ENCODE measurements around the gene WDR35.

WDR35 gene

GRCh38 chr2:19900931-19901441 lies 88.9 kb downstream of the WDR35 start:
- no peak for TF ChIP-seq POLR2A (IDR thresholded peaks at IDR 0.05; ENCODE audit: low read length)
- no peak for TF ChIP-seq GATA1 (IDR thresholded peaks at IDR 0.05; ENCODE audit: low read depth, low read length)
- peak; percentile 67 to 82 for DNase-seq

GRCh38 chr2:19899985-19900930 lies 89.6 kb downstream of the WDR35 start:
- DNase-seq: peak; percentile 62 to 67

DNA sequence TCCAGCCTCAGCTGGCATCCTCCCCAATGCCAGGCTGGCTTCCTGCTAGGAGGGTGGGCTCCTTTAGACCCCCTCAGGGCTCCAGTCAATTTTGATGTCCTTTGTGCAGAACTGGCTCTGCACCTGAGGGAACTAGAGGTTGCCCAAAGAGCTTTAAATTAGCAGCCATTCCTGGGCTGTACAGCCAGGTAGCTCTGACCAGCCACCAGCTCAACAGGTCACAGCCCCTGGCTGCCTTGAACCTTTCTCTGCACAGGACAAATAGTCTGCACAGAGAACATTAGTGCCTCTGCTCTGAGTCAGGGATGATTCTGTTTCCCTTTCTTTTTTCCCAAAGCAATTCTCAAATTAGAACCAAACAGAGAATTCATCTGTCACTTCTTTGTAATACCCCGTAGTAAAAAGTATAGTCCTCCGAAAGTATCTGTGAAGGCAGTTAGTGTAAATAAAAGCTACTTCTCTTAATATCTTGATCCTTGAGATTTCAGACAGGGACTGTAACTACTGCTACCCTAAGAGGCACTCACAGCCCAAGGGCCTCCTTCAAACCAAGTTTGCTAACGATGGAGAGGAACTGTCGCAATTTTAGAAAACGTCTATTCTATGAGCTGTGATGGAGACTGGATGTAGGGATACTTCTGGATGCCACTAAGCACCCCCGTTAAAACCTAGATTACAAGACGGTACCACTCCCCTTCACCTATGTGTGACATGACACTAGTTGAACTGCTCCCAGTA lies 91.1 kb downstream of the WDR35 start:
- no peak for TF ChIP-seq POLR2A (IDR thresholded peaks at IDR 0.05; ENCODE audit: low read length)
- no peak for TF ChIP-seq GATA1 (IDR thresholded peaks at IDR 0.05; ENCODE audit: low read depth, low read length)
- DNase-seq: peak in 1 of 2 experiments; percentile 25

More at GRCh38 chr2:19899985-19900930, 89.6 kb downstream of the WDR35 start:
- TF ChIP-seq POLR2A (IDR thresholded peaks at IDR 0.05; ENCODE audit: low read length) (no peak), GATA1 (IDR thresholded peaks at IDR 0.05; ENCODE audit: low read depth, low read length) (no peak)

DNA sequence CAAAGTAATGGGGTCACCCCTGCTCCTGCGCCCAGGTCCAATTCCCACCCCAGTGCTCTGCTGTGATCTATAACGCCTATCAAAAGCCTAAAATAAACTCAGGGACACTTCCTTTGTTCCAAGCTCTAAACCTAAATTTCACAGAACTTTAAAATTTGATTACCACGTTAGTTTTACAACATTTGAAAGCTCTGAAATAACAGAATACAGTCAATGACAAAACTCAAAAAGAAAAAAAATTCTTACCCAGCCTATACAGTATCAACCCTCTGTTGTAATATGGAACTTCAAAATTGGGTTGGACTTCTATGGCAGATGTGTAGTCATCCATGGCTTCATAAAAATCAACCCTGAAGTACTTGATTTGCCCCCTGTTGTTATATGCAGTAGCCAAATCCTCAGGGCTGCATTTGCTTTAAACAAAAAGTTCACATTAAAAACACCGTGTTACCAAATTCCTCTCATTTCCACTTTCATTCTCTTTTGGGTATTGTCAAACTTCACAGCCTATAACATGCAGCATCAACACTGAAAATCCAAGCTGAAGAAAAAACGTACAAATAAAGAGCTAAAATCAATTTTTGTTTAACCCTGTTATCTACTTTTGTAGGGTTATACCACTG lies 92.2 kb downstream of the WDR35 start:
- TF ChIP-seq POLR2A (IDR thresholded peaks at IDR 0.05; ENCODE audit: low read length) (no peak), GATA1 (IDR thresholded peaks at IDR 0.05; ENCODE audit: low read depth, low read length) (no peak)

DNA sequence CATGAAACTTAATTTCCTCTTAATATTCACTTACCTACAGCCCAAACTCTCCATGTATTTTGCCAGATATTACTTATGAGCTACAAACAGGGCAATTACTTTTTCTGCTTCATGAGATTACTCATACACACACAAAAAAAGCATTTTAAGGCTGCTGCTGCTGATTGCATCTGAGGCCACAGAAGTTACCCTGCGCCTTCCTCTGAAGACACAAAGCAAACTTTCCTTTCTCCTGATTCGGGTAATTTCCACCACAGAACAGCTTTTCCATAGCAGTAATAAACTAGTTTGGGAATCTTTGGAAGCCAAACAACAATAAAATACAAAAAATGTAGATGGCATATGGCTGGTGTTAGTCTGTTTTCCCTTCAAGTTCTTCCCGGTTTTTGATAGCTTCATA lies 94.4 kb downstream of the WDR35 start:
- peak; percentile 39 to 52 for DNase-seq
- peak; percentile 32 for TF ChIP-seq POLR2A (IDR thresholded peaks at IDR 0.05; ENCODE audit: low read length)
- no peak for TF ChIP-seq GATA1 (IDR thresholded peaks at IDR 0.05; ENCODE audit: low read depth, low read length)

More for the DNA sequence above, 92.2 kb downstream of the WDR35 start:
- peak in 1 of 2 experiments; percentile 27 for DNase-seq

DNA sequence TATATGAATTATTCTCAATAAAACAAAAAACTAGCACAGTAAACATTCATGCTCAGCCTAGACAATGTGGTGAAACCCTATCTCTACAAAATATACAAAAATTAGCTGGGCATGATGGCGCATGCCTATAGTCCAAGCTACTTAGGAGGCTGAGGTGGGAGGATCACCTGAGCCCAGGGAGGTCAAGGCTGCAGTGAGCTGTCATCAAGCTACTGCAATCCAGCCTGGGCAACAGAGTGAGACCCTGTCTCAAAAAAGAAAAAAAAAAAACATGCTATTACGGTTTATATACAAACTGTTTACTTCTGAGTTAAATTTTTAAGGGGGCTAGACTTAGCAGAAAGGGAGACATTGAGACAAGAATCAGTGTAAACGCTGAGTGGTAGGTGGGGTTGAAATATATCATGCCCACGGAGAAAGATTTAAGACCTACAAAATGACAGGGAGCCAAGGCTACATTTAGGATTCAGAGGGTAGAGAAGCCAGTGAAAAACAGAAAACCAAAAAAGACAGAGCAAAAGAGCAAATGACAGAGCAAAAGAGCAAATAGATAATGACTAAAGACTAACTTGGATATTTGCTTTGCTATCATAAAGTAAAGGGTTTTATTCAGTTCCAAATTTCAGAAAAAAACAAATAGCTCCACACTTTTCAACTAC lies 95.6 kb downstream of the WDR35 start:
- no peak for TF ChIP-seq POLR2A (IDR thresholded peaks at IDR 0.05; ENCODE audit: low read length)
- no peak for TF ChIP-seq GATA1 (IDR thresholded peaks at IDR 0.05; ENCODE audit: low read depth, low read length)
- DNase-seq: no peak

DNA sequence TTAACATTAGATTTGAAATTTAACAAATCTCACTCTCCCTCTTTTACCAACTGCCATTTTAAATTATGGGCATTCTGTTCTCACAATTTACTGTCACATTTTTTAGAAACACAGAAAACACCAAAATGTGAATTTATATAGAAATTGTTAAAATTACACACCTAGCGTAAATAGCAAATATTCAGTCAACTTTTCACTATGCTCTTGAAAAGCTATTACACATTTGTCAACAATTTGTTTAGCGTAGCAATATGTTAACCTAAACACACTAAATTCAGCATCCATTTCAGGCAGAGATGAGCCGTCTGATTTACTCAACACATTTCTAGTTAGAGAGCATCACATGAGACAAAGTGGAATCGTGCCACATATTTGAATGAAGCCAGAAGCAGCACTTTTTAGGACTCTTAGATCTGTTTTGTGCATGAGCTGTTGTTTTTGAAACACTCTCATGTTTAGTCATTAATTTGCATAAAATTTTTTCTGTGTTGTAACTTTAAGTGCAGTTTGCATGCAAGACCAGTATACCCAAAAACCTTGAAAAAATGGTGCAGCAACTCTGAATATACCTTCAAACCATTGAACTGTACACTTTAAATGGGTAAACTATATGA lies 96.3 kb downstream of the WDR35 start:
- no peak for DNase-seq

GRCh38 chr2:19891971-19892370 lies 97.9 kb downstream of the WDR35 start:
- DNase-seq: peak; percentile 9 to 11

More for the DNA sequence above, 96.3 kb downstream of the WDR35 start:
- no peak for TF ChIP-seq GATA1 (IDR thresholded peaks at IDR 0.05; ENCODE audit: low read depth, low read length)
- no peak for TF ChIP-seq POLR2A (IDR thresholded peaks at IDR 0.05; ENCODE audit: low read length)

DNA sequence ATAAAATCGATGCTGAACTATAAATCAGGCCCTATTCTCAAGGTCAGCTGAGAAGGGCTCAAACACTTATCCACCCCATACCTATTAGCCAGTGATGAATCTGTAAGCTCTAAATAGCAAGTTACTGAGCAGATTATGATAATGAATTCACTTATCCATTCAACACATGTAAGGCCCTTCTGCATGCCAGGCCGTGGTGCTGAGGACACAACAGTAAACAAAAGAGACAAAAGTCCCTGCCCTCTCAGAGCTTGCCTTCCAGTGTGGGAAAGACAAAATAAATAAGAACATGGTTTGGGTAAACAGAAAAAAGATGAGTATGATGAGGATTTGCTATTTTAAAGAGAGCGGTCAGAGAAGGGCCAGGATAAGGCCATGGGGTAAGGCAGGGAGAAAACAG lies 99.8 kb downstream of the WDR35 start:
- DNase-seq: no peak
- no peak for TF ChIP-seq POLR2A (IDR thresholded peaks at IDR 0.05; ENCODE audit: low read length)
- TF ChIP-seq GATA1 (IDR thresholded peaks at IDR 0.05; ENCODE audit: low read depth, low read length): no peak

DNA sequence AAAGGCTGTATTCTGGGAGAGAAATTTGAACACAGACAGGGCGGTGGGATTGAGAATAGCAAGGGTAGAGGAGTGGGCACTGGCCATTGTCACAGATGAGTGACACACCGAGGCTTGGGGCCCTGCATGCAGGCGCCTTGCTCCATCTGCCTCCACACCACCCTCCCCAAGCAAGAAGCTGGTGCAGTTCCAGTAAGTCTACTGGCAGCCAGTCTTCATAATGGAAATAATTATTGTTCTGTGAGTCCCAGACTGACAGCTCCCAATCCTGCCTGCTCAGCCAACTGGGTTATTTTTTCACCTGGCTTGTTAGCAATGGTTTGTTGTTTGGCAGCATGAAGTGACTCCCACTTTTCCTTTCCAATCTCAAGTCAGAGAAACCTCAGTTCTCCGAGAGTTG lies 101.1 kb downstream of the WDR35 start:
- TF ChIP-seq GATA1 (IDR thresholded peaks at IDR 0.05; ENCODE audit: low read depth, low read length): no peak
- TF ChIP-seq POLR2A (IDR thresholded peaks at IDR 0.05; ENCODE audit: low read length): no peak

DNA sequence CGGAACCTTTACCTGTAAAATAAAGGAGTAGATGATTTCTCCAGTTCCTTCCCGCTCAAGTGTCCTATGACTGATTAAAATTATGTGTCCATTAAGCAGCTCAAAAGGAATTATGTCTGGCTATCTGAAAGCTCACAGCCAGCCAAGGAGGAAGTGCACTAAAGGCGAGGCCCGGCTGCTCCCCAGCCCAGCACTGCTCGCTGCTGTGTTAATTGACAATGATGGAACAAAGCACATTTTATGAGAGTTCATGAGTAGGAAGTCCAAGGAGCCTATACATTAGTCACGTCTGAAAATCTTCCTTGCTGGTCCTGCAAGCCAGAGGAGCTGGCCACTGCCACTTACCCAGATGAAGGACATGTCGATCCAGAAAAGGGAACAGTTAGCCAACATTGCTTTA lies 102.4 kb downstream of the WDR35 start:
- TF ChIP-seq GATA1 (IDR thresholded peaks at IDR 0.05; ENCODE audit: low read depth, low read length) (no peak), POLR2A (IDR thresholded peaks at IDR 0.05; ENCODE audit: low read length) (no peak)
- DNase-seq: no peak

More for the DNA sequence above, 101.1 kb downstream of the WDR35 start:
- DNase-seq: no peak

- TF ChIP-seq GATA1 (IDR thresholded peaks at IDR 0.05; ENCODE audit: low read depth, low read length) (no peak), POLR2A (IDR thresholded peaks at IDR 0.05; ENCODE audit: low read length) (no peak)
- DNase-seq: no peak
Measured at GRCh38 chr2:19886261-19886660, 103.6 kb downstream of the WDR35 start.

DNA sequence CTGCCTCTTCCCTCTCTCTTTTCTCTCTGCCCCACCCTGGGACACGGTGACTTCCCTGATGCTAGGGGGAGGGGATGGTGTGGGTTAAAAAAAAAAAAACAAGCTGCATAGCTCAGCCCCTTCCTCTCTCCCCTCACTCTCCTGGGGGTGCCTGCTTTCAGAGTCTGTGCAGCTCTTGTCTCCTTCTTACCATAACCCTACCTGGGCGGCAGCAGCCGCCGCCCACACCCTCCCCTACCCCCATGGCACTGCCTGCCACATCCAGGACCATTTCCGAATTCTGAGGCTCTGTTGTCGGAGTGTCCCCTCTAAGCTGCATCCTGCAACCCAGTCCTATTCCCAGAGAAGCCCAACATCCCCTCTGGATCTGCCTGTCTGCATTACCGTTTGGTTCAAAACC lies 104.1 kb downstream of the WDR35 start:
- DNase-seq: no peak
- TF ChIP-seq GATA1 (IDR thresholded peaks at IDR 0.05; ENCODE audit: low read depth, low read length) (no peak), POLR2A (IDR thresholded peaks at IDR 0.05; ENCODE audit: low read length) (no peak)
